Natural killer cell (primary cell): ENCODE data around the gene CLIC5. TPM values are rescaled to one million over a fixed set of nuclear protein-coding genes. Genes with fewer than 3 reads are reported as not detected.
A peak's percentile ranks its signal among the peaks of the same experiment; 100 is the strongest.

ENCODE experiments used
- ATAC-seq, 3 donors: fragments of 150-1000 bp in 2 of 3; fragments of 200-7000 bp in 1 of 3; cut with Tn5 transposase; 1 replicate in 1 of 3; 2 replicates in 2 of 3; pipeline ENCODE4 v1.10.0; 2021; ENCODE audit warnings: mild to moderate bottlenecking in 2 of 3, moderate library complexity in 2 of 3
- DNase-seq, 2 donors: peaks; one replicate each; pipeline versions ENCODE4 v3.0.0 to v3.0.0-alpha.2; 2013 to 2021; ENCODE audit warnings: mixed read lengths in 1 of 2
- H3K27ac ChIP-seq: one replicate; pipeline ENCODE4 v1.5.1; 2013; ENCODE audit warnings: mild to moderate bottlenecking, low read length
- H3K27me3 ChIP-seq: one replicate; pipeline ENCODE4 v1.6.1; 2013; ENCODE audit warnings: low read length; ENCODE audit not compliant: control insufficient read depth, insufficient read depth
- H3K36me3 ChIP-seq: one replicate; pipeline ENCODE4 v1.6.1; 2013; ENCODE audit warnings: low read length; ENCODE audit not compliant: control insufficient read depth, insufficient read depth
- H3K4me1 ChIP-seq: one replicate; pipeline ENCODE4 v1.6.1; 2013; ENCODE audit warnings: low read length; ENCODE audit not compliant: control insufficient read depth, insufficient read depth
- H3K4me3 ChIP-seq: one replicate; pipeline ENCODE4 v1.5.1; 2013; ENCODE audit warnings: low read length
- H3K9me3 ChIP-seq: one replicate; pipeline ENCODE4 v1.6.1; 2013; ENCODE audit warnings: low read length; ENCODE audit not compliant: control insufficient read depth, insufficient read depth
- H3K27ac Mint-ChIP-seq, 2 donors: one replicate each; pipeline ENCODE4 v1.8.0; 2022; ENCODE audit warnings: mild to moderate bottlenecking in 2 of 2, mixed read lengths in 2 of 2, moderate library complexity in 1 of 2
- H3K27me3 Mint-ChIP-seq, 2 donors: one replicate each; pipeline ENCODE4 v1.8.0; 2022; ENCODE audit warnings: low read depth in 2 of 2, mixed read lengths in 2 of 2
- H3K36me3 Mint-ChIP-seq: one replicate; pipeline ENCODE4 v1.8.0; 2022; ENCODE audit warnings: mixed read lengths
- H3K4me1 Mint-ChIP-seq, 2 donors: one replicate each; pipeline ENCODE4 v1.8.0; 2022; ENCODE audit warnings: mixed read lengths in 2 of 2
- H3K4me3 Mint-ChIP-seq: one replicate; pipeline ENCODE4 v1.8.0; 2022; ENCODE audit warnings: mild to moderate bottlenecking, moderate library complexity, mixed read lengths
- H3K9me3 Mint-ChIP-seq, 2 donors: one replicate each; pipeline ENCODE4 v1.8.0; 2022; ENCODE audit warnings: mixed read lengths in 2 of 2
- CTCF ChIP-seq: fragments of 200-600 bp; IDR thresholded peaks from one replicate; pipeline ENCODE4 v1.8.0; 2022; ENCODE audit warnings: antibody characterized with exemption
- WGBS: methylation state at CpG from one replicate; pipeline ENCODE4 v1.1.7; 2013; ENCODE audit warnings: missing lambda C conversion rate; ENCODE audit not compliant: insufficient coverage; 5-methylcytosine and 5-hydroxymethylcytosine counted together
- intact Hi-C: fragments of 100-400 bp; cut with micrococcal nuclease; formaldehyde crosslinking; loops from one replicate; pipeline ENCODE4 v1.14.2; 2022
- total RNA-seq, 4 donors: library from RNA; stranded (reverse); fragments of 120-200 nt in 1 of 4; gene quantifications; one replicate each; pipeline versions ENCODE4 v1.2.3 to v1.2.4, GENCODE V29; 2013 to 2022

The CLIC5 gene
- total RNA-seq, 3 donors from 2014 or later (not counting 1 experiment from before 2014, with no cell fraction given) = 0.52 to 1.7 (median 1.4) TPM

GRCh38 chr6:45930420-45931040, 85.1 kb downstream of the CLIC5 start:
- Histone ChIP-seq H3K27ac (no peak overlapping the region), H3K4me3 (no peak overlapping the region), H3K36me3 (no peaks in the 10 kb centered on the region), H3K27me3 (no peaks in the 10 kb centered on the region), H3K4me1 (no peaks in the 10 kb centered on the region), H3K9me3 (no peaks in the 10 kb centered on the region)
- Mint-ChIP-seq H3K36me3 (no peaks in the 10 kb centered on the region), H3K4me3 (no peak overlapping the region), H3K9me3 (no peaks in the 10 kb centered on the region), H3K27me3 (peaks cover 0 to 5% of the 10 kb centered on the region in 2 donors), H3K4me1 (peaks cover 0 to 5% of the 10 kb centered on the region in 2 donors), H3K27ac (no peak overlapping the region)
- ATAC-seq = peak; percentile 47 to 75 (median 62)
- WGBS = 25% methylated on average over 7 of the region's 7 CpGs
- intact Hi-C loops = loop anchor here (5.0 kb wide), 1 partner anchor 697 kb away; no protein-coding TSS in a partner anchor
- DNase-seq = peak; percentile 40 to 75
- TF ChIP-seq CTCF = peak; percentile 98

GRCh38 chr6:45929421-45930361, 86.0 kb downstream of the CLIC5 start:
- WGBS = 55% methylated on average over 15 of the region's 17 CpGs
- Mint-ChIP-seq H3K4me1 (peaks cover 0 to 5% of the 10 kb centered on the region in 2 donors), H3K4me3 (no peak overlapping the region), H3K9me3 (no peaks in the 10 kb centered on the region), H3K36me3 (no peaks in the 10 kb centered on the region), H3K27ac (no peak overlapping the region), H3K27me3 (peaks cover 0 to 5% of the 10 kb centered on the region in 2 donors)
- ATAC-seq (no peak), DNase-seq (no peak)
- Histone ChIP-seq H3K4me3 (no peak overlapping the region), H3K4me1 (no peaks in the 10 kb centered on the region), H3K36me3 (no peaks in the 10 kb centered on the region), H3K27ac (no peak overlapping the region), H3K27me3 (no peaks in the 10 kb centered on the region), H3K9me3 (no peaks in the 10 kb centered on the region)
- intact Hi-C loops = loop anchor here (5.0 kb wide), 1 partner anchor 698 kb away; no protein-coding TSS in a partner anchor
- TF ChIP-seq CTCF = no peak

DNA sequence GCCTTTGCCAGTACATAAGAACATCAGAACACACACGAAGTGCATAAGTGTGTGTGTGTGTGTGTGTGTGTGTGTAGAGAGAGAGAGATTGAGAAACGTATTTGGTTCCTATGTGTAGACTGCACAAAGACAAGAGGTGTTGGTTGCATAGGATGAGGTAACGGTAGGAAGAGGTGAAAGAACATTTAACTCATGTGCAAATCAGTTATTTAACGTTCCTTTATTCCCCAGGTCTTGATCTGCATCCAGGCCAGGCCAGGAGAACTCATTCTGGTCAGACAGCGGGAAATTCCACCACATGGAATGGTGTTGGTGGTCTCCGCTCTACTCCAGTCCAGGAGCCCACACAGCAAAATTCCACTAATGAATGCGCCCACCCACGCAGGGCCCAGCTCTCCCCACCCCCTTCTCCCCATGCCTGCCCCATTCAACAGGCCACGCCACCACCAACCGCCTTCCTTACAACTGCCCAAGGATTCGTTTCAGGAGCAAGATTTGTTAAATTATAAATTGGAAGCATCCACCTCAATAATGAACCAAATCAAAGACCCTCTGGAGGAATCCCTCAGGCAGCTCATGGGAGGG, 86.8 kb downstream of the CLIC5 start:
- H3K27me3 Mint-ChIP-seq = peaks cover 0 to 5% of the 10 kb centered on the region in 2 donors
- Histone ChIP-seq H3K27me3 (no peaks in the 10 kb centered on the region), H3K4me1 (no peaks in the 10 kb centered on the region), H3K27ac (no peak overlapping the region), H3K4me3 (no peak overlapping the region), H3K9me3 (no peaks in the 10 kb centered on the region), H3K36me3 (no peaks in the 10 kb centered on the region)
- WGBS = 95% methylated on average over 11 of the region's 11 CpGs
- TF ChIP-seq CTCF = no peak
- ATAC-seq (no peak), DNase-seq (no peak)
- peaks cover 0 to 5% of the 10 kb centered on the region in 2 donors for H3K4me1 Mint-ChIP-seq
- H3K9me3 Mint-ChIP-seq = no peaks in the 10 kb centered on the region
- no peak overlapping the region for H3K27ac Mint-ChIP-seq
- intact Hi-C loops = no loop called here
- H3K36me3 Mint-ChIP-seq = no peaks in the 10 kb centered on the region
- no peak overlapping the region for H3K4me3 Mint-ChIP-seq
